ENCODE results near the gene GFI1B. TPM values are rescaled to one million over a fixed set of nuclear protein-coding genes. Genes with fewer than 3 reads are reported as not detected.
A peak's percentile ranks its signal among the peaks of the same experiment; 100 is the strongest.

GFI1B gene
- total RNA-seq, 1 experiment from 2014 or later, result not detected

GRCh38 chr9:132945186-132946130 is 33.0 kb upstream of the GFI1B start:
- Histone ChIP-seq H3K4me1 (replicated peaks; ENCODE audit: insufficient read depth) (peaks cover 28% of the 10 kb centered on the region), H3K36me3 (ENCODE audit: low read depth) (no peaks in the 10 kb centered on the region), H3F3A (ENCODE audit: insufficient read depth, low read depth) (peaks cover 7% of the 10 kb centered on the region; the same call in 1 of the 2 replicates), H3K27me3 (ENCODE audit: insufficient read depth, low read depth) (no peaks in the 10 kb centered on the region), H4K20me1 (ENCODE audit: insufficient read depth) (0 out of 2 replicates have a peak, but pooled peaks cover 3% of the 10 kb centered on the region), H3K4me2 (peak overlapping the region; percentile 100), H3K9me3 (ENCODE audit: insufficient read depth, low read depth) (no peaks in the 10 kb centered on the region), H3K9me2 (ENCODE audit: insufficient read depth) (no peaks in the 10 kb centered on the region), H3K79me2 (ENCODE audit: low read depth) (peaks cover 39% of the 10 kb centered on the region), H2AFZ (peak overlapping the region; percentile 79), H3K27ac (peak overlapping the region; percentile 96; the same call in 1 of the 2 replicates), H3K4me3 (peak overlapping the region; percentile 97)
- no peak for DNase-seq
- ChIA-PET CTCF (interaction anchor here (0.7 kb wide), 1 partner anchor 563 kb away, joined by 3 read pairs; no protein-coding TSS in a partner anchor), POLR2A (ENCODE audit: unreplicated experiment) (interaction anchor here (0.5 to 0.7 kb wide), 6 partner anchors 10 to 627 kb away, joined by 3 to 6 read pairs (median 5); no protein-coding TSS in a partner anchor)
- BruUV-seq (replicated peaks), result TSS peak; percentile 92
- intact Hi-C loops (cut with micrococcal nuclease; ENCODE audit: unreplicated experiment), result no loop called here
- TF ChIP-seq CTCF (conservative IDR thresholded peaks at IDR 0.05) (no peak), EZH2 (IDR thresholded peaks at IDR 0.05; ENCODE audit: low read depth) (no peak)

GRCh38 chr9:132946211-132946610 is 32.3 kb upstream of the GFI1B start:
- DNase-seq, result no peak

More at GRCh38 chr9:132946211-132946610, 32.3 kb upstream of the GFI1B start:
- no peak overlapping the region for H3K27ac ChIP-seq
- H4K20me1 ChIP-seq (ENCODE audit: insufficient read depth), result 0 out of 2 replicates have a peak, but pooled peaks cover 2% of the 10 kb centered on the region
- TF ChIP-seq EZH2 (IDR thresholded peaks at IDR 0.05; ENCODE audit: low read depth) (no peak), CTCF (conservative IDR thresholded peaks at IDR 0.05) (no peak)
- POLR2A ChIA-PET (ENCODE audit: unreplicated experiment), result no interaction called here
- H3K4me3 ChIP-seq, result no peak overlapping the region
- no peaks in the 10 kb centered on the region for H3K9me2 ChIP-seq (ENCODE audit: insufficient read depth)
- H3K36me3 ChIP-seq (ENCODE audit: low read depth), result no peaks in the 10 kb centered on the region
- H3K4me1 ChIP-seq (replicated peaks; ENCODE audit: insufficient read depth), result peaks cover 28% of the 10 kb centered on the region
- CTCF ChIA-PET, result interaction anchor here (0.6 kb wide), 2 partner anchors 11 to 593 kb away, joined by 3 read pairs; no protein-coding TSS in a partner anchor
- intact Hi-C loops (cut with micrococcal nuclease; ENCODE audit: unreplicated experiment), result no loop called here
- H3K27me3 ChIP-seq (ENCODE audit: insufficient read depth, low read depth), result no peaks in the 10 kb centered on the region
- no peaks in the 10 kb centered on the region for H3K9me3 ChIP-seq (ENCODE audit: insufficient read depth, low read depth)
- peaks cover 7% of the 10 kb centered on the region; the same call in 1 of the 2 replicates for H3F3A ChIP-seq (ENCODE audit: insufficient read depth, low read depth)
- no TSS peak for BruUV-seq (replicated peaks)
- H3K4me2 ChIP-seq, result peak overlapping the region; percentile 8; the same call in 1 of the 2 replicates
- peaks cover 32% of the 10 kb centered on the region for H3K79me2 ChIP-seq (ENCODE audit: low read depth)
- peak overlapping the region; percentile 14; the same call in 1 of the 2 replicates for H2AFZ ChIP-seq

Measured in PC-9 (cell line).